ENCODE measurements around the gene LHX8.

- TF ChIP-seq CTCF (IDR thresholded peaks at IDR 0.05) (no peak), EZH2 (IDR thresholded peaks at IDR 0.05) (no peak), EZH2phosphoT487 (IDR thresholded peaks at IDR 0.05) (no peak)
Observed at GRCh38 chr1:75172556-75172955, 38.4 kb downstream of the LHX8 start.
